ENCODE data around the gene PXYLP1. TPM values are rescaled to one million over a fixed set of nuclear protein-coding genes. Genes with fewer than 3 reads are reported as not detected.

Gene PXYLP1
- total RNA-seq, 1 experiment from 2014 or later, result 16.7 TPM

DNA sequence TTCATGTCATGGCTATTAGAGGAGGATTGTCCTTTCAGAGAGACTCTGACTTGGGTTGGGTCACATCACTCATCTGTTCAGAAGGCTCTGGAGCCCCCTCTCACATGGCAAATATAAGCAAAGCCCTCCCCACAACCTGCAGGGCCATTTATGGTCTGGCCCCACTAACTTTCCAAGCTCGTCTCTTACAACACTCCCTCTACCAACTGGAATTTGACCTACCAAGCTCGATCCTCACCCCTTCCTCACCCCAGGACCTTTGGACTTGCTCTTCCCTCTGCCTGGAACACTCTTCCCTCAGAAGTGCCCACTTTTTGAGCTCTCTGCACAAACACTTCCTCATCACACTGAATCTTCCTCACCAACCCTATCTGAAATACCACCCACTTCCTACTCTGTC is 14.2 kb upstream of the PXYLP1 start:
- no peaks in the 10 kb centered on the region; the same call in 1 of the 2 replicates for H3K27me3 ChIP-seq (ENCODE audit: control insufficient read depth, insufficient read depth, low read length)
- no peak for DNase-seq
- H3K4me3 ChIP-seq (ENCODE audit: insufficient read depth, low read depth, low read length), result no peak overlapping the region
- no peaks in the 10 kb centered on the region for H3K36me3 ChIP-seq (replicated peaks; ENCODE audit: control insufficient read depth, insufficient read depth, low read length)

DNA sequence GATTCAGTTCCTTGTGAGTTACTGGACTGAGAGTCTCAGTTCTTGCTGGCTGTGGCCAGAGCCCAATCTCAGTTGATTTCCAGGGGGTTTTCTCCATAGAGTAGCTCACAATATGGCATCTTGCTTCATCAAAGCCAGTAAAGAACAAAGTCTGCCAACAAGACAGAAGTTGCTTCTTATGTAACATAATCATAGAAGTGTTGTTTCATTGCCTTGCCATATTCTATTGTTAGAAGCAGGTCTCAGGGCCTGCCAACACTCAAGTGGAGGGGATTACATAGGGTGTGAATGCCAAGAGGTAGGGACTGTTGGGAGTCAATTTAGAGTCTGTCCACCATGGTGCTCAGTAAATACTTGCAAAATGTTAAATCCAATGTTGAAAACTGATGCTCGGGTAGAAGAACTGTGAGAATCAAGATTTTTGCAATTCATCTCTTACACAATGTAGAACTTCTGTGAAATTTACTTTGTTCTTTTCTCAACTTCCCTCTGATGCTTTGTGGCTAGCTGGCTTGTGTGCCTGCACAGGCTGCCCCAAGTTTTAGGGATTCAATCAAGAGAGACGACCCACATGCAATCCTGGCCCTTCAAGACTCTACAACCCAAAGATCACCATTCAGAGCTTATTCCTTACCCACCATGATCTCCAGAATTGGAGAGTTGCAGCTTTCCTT is 13.3 kb upstream of the PXYLP1 start:
- Histone ChIP-seq H3K36me3 (replicated peaks; ENCODE audit: control insufficient read depth, insufficient read depth, low read length) (no peaks in the 10 kb centered on the region), H3K4me3 (ENCODE audit: insufficient read depth, low read depth, low read length) (no peak overlapping the region), H3K27me3 (ENCODE audit: control insufficient read depth, insufficient read depth, low read length) (no peaks in the 10 kb centered on the region; the same call in 1 of the 2 replicates)
- DNase-seq, result no peak

- no peaks in the 10 kb centered on the region for H3K36me3 ChIP-seq (replicated peaks; ENCODE audit: control insufficient read depth, insufficient read depth, low read length)
- DNase-seq, result no peak
- H3K4me3 ChIP-seq (ENCODE audit: insufficient read depth, low read depth, low read length), result no peak overlapping the region
- no peaks in the 10 kb centered on the region; the same call in 1 of the 2 replicates for H3K27me3 ChIP-seq (ENCODE audit: control insufficient read depth, insufficient read depth, low read length)
Observed at GRCh38 chr3:141218926-141219325, 12.7 kb upstream of the PXYLP1 start.

DNA sequence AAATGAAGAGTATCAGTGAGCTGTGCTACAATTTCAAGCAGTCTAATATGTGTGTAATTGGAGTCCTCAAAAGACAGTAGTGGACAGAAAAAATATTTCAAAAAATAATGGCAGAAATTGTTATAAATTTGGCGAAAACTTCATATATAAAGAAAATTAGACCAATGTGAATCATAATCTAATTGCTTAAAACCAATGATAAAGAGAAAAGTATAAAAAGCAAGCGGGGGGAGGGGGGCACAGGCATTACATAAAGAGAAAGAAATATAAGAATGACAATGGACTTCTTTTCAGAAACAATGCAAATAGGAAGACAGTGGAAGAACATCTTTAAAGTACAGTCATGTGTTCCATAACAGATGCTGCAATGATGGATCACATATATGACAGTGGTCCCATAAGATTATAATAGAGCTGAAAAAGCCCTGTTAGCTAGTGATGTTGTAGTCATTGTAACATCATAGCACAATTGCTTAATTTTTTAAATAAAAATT is 7.9 kb upstream of the PXYLP1 start:
- Histone ChIP-seq H3K36me3 (replicated peaks; ENCODE audit: control insufficient read depth, insufficient read depth, low read length) (no peaks in the 10 kb centered on the region), H3K4me3 (ENCODE audit: insufficient read depth, low read depth, low read length) (no peak overlapping the region), H3K27me3 (ENCODE audit: control insufficient read depth, insufficient read depth, low read length) (no peaks in the 10 kb centered on the region; the same call in 1 of the 2 replicates)
- no peak for DNase-seq

DNA sequence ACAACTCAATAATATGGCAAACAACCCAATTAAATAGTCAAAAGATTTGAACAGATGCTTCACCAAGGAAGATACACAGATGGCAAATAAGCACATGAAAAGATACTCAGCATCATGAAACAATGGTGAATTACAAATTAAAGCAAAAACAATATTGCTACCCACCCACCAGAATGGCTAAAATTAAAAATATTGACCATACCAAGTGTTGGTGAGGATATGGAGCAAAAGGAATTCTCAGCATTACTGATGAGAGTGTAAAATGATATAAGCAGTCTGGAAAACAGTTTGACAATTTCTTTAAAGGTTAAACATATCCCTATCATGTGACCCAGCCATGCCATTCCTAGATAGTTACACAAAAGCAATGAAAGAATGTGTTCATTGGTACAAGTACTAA is 5.7 kb upstream of the PXYLP1 start:
- H3K4me3 ChIP-seq (ENCODE audit: insufficient read depth, low read depth, low read length), result no peak overlapping the region

GRCh38 chr3:141227216-141227615 is 4.4 kb upstream of the PXYLP1 start:
- no peak overlapping the region for H3K4me3 ChIP-seq (ENCODE audit: insufficient read depth, low read depth, low read length)
- no peaks in the 10 kb centered on the region; the same call in 1 of the 2 replicates for H3K27me3 ChIP-seq (ENCODE audit: control insufficient read depth, insufficient read depth, low read length)
- no peak for DNase-seq
- H3K36me3 ChIP-seq (replicated peaks; ENCODE audit: control insufficient read depth, insufficient read depth, low read length), result no peaks in the 10 kb centered on the region

More for the DNA sequence above, 5.7 kb upstream of the PXYLP1 start:
- DNase-seq, result no peak
- Histone ChIP-seq H3K36me3 (replicated peaks; ENCODE audit: control insufficient read depth, insufficient read depth, low read length) (no peaks in the 10 kb centered on the region), H3K27me3 (ENCODE audit: control insufficient read depth, insufficient read depth, low read length) (no peaks in the 10 kb centered on the region)

GRCh38 chr3:141227752-141228151 is 3.9 kb upstream of the PXYLP1 start:
- no peak for DNase-seq
- peaks cover 4% of the 10 kb centered on the region for H3K27me3 ChIP-seq (ENCODE audit: control insufficient read depth, insufficient read depth, low read length)
- no peak overlapping the region for H3K4me3 ChIP-seq (ENCODE audit: insufficient read depth, low read depth, low read length)
- H3K36me3 ChIP-seq (replicated peaks; ENCODE audit: control insufficient read depth, insufficient read depth, low read length), result no peaks in the 10 kb centered on the region

- Histone ChIP-seq H3K36me3 (replicated peaks; ENCODE audit: control insufficient read depth, insufficient read depth, low read length) (no peaks in the 10 kb centered on the region), H3K27me3 (ENCODE audit: control insufficient read depth, insufficient read depth, low read length) (peaks cover 4% of the 10 kb centered on the region), H3K4me3 (ENCODE audit: insufficient read depth, low read depth, low read length) (no peak overlapping the region)
- no peak for DNase-seq
Observed at GRCh38 chr3:141228395-141228794, 3.2 kb upstream of the PXYLP1 start.

DNA sequence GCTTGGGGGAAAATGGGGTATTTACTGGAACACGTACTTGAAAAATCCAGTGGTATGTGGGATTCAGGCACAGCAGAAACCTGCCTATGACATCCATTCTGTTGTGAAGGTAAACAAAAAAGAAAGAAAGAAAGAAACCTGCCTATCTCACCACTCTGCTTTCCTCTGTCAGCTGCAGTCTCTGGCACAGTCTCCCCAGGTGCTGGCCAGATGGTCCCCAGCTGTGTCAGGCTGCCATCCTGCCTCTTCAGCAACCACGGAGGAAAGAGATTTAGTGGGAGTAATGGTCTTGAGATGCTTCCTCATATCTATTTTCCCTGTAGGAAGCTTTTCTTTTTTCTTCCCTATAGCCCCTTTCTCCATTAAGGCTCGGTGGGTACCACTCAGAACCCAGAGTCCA is 2.5 kb upstream of the PXYLP1 start:
- no peak overlapping the region for H3K4me3 ChIP-seq (ENCODE audit: insufficient read depth, low read depth, low read length)
- H3K36me3 ChIP-seq (replicated peaks; ENCODE audit: control insufficient read depth, insufficient read depth, low read length), result no peaks in the 10 kb centered on the region
- no peak for DNase-seq
- peaks cover 4% of the 10 kb centered on the region for H3K27me3 ChIP-seq (ENCODE audit: control insufficient read depth, insufficient read depth, low read length)

DNA sequence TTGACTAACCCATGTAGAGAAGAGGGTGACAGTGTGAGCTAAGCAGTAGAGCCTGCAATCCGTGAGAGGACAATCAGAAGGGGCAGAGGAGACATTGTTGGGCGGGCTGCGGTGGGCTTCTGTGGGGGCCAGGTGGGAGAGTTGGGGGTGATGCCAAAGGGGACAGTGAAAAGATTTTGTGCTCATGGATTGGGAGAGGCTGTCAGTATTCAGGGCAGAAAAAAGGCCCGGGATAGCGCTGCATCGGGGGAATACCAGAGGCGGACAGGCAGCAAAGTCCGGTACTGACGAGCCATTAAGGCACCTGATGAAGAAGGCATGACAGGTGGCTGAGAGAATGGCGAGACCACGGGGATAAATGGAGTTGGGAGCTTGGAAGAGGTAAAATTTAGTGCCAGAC is 1.3 kb upstream of the PXYLP1 start:
- no peak overlapping the region for H3K4me3 ChIP-seq (ENCODE audit: insufficient read depth, low read depth, low read length)
- DNase-seq, result no peak
- H3K27me3 ChIP-seq (ENCODE audit: control insufficient read depth, insufficient read depth, low read length), result peaks cover 4% of the 10 kb centered on the region
- H3K36me3 ChIP-seq (replicated peaks; ENCODE audit: control insufficient read depth, insufficient read depth, low read length), result no peaks in the 10 kb centered on the region; the same call in 1 of the 2 replicates

- DNase-seq, result peak; percentile 83
- no peaks in the 10 kb centered on the region; the same call in none of the 2 replicates for H3K36me3 ChIP-seq (replicated peaks; ENCODE audit: control insufficient read depth, insufficient read depth, low read length)
- H3K27me3 ChIP-seq (ENCODE audit: control insufficient read depth, insufficient read depth, low read length), result peaks cover 4% of the 10 kb centered on the region
- H3K4me3 ChIP-seq (ENCODE audit: insufficient read depth, low read depth, low read length), result peak overlapping the region; percentile 84
Observed at GRCh38 chr3:141231952-141232823, 563 bp downstream of the PXYLP1 start.

- no peak for DNase-seq
- peaks cover 4% of the 10 kb centered on the region for H3K27me3 ChIP-seq (ENCODE audit: control insufficient read depth, insufficient read depth, low read length)
- H3K36me3 ChIP-seq (replicated peaks; ENCODE audit: control insufficient read depth, insufficient read depth, low read length), result no peaks in the 10 kb centered on the region; the same call in none of the 2 replicates
- H3K4me3 ChIP-seq (ENCODE audit: insufficient read depth, low read depth, low read length), result no peak overlapping the region
Observed at GRCh38 chr3:141233457-141234161, 2.0 kb downstream of the PXYLP1 start.

DNA sequence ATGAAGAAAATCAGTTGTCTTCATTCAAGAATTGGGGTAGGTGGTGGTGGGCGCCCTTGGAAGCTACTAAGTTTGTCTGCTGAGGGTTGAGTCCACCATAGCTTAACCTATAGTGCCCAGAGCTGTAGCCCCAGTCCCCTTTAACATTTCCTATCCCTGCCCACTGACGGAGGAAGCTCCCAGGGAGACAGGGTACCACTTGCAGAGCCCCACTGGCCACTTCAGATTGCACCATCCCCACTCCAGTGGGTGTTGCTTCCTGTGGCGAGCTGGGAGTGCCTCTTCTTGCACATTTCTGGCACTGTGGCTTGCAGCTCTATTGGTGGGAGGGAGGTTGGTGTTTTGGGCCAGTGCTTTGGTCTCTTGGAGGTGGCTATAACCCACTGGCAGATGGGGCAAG is 2.7 kb downstream of the PXYLP1 start:
- peaks cover 4% of the 10 kb centered on the region for H3K27me3 ChIP-seq (ENCODE audit: control insufficient read depth, insufficient read depth, low read length)
- no peaks in the 10 kb centered on the region; the same call in none of the 2 replicates for H3K36me3 ChIP-seq (replicated peaks; ENCODE audit: control insufficient read depth, insufficient read depth, low read length)
- no peak overlapping the region for H3K4me3 ChIP-seq (ENCODE audit: insufficient read depth, low read depth, low read length)
- no peak for DNase-seq

GRCh38 chr3:141235661-141236171 is 4.1 kb downstream of the PXYLP1 start:
- DNase-seq, result peak; percentile 48
- H3K27me3 ChIP-seq (ENCODE audit: control insufficient read depth, insufficient read depth, low read length), result peaks cover 4% of the 10 kb centered on the region
- no peak overlapping the region for H3K4me3 ChIP-seq (ENCODE audit: insufficient read depth, low read depth, low read length)
- no peaks in the 10 kb centered on the region; the same call in none of the 2 replicates for H3K36me3 ChIP-seq (replicated peaks; ENCODE audit: control insufficient read depth, insufficient read depth, low read length)

Measured in H7 (cell line).